A673 (cell line): ENCODE measurements around the gene KYAT1.

Experiments used
- CTCF ChIP-seq: fragments of 300-800, 200-600 bp; sonication (generic); conservative IDR thresholded peaks from 2 replicates; pipeline ENCODE4 v1.5.1; 2017; ENCODE audit warnings: low read depth, mild to moderate bottlenecking, antibody characterized with exemption, low read length, moderate library complexity, mixed read lengths
- EZH2 ChIP-seq: fragments of 200-600 bp; sonication (generic); IDR thresholded peaks from 2 replicates; pipeline ENCODE4 v1.6.1; 2017; ENCODE audit warnings: borderline replicate concordance, low read depth, mild to moderate bottlenecking, mixed read lengths, antibody characterized with exemption, low read length; ENCODE audit not compliant: poor library complexity, severe bottlenecking

- TF ChIP-seq CTCF: no peak
- TF ChIP-seq EZH2: no peak
These were observed 62.7 kb downstream of the KYAT1 start for GRCh38 chr9:128818839-128819715.
